K562 (cell line): Measurements from ENCODE around the gene GABRR1. TPM values are rescaled to one million over a fixed set of nuclear protein-coding genes. Genes with fewer than 3 reads are reported as not detected.

Experiments
- GABPA ChIP-seq: fragments of 200-800 bp; sonication (Bioruptor generic); conservative IDR thresholded peaks from 2 replicates; pipeline ENCODE4 v1.6.1; 2016; ENCODE audit warnings: low read depth, missing genetic modification characterization, missing compliant biosample characterization
- SNRNP70 ChIP-seq: fragments of 200-400 bp; formaldehyde crosslinking; optimal IDR thresholded peaks from 2 replicates; pipeline ENCODE3; 2017; ENCODE audit warnings: low read depth, low read length
- TGIF2 ChIP-seq: sonication (generic); formaldehyde crosslinking; IDR thresholded peaks from 2 replicates; pipeline ENCODE4 v1.8.1; 2022; ENCODE audit warnings: mild to moderate bottlenecking, missing genetic modification reagents, moderate library complexity
- ZFP30 ChIP-seq: fragments of 250-450 bp; sonication (Bioruptor Pico); IDR thresholded peaks from 2 replicates; pipeline ENCODE4 v1.8.0; 2022; ENCODE audit warnings: moderate library complexity, mild to moderate bottlenecking, inconsistent platforms, borderline replicate concordance
- polyA plus RNA-seq, 8 experiments: library from polyadenylated mRNA; depleted of rRNA in 4 of 8; stranded (reverse) in 5 of 8; unstranded in 3 of 8; fragments of >200 nt; fragmentation: Nextera tagmentation in 2 of 8; fragmentation: Illumina TruSeq in 1 of 8; extraction: Ambion mirVana in 2 of 8; extraction: Trizol in 1 of 8; gene quantifications; 2 replicates each; pipeline versions ENCODE4 v1.2.1 to v1.2.3, GENCODE V29; 2011 to 2014; ENCODE audit warnings: inconsistent platforms in 1 of 8, missing spikeins in 1 of 8
- total RNA-seq, 7 experiments: library from RNA; depleted of rRNA in 6 of 7; stranded (reverse); fragments of >200 nt in 6 of 7; fragmentation: Illumina TruSeq in 2 of 7; extraction: Trizol in 2 of 7; gene quantifications; 2 replicates each; pipeline versions ENCODE4 v1.2.1 to v1.2.3, GENCODE V29; 2011 to 2021; ENCODE audit warnings: low replicate concordance in 1 of 7
- TF ChIP-seq, protein P1 (sequence below): fragments of 450-650 bp; IDR thresholded peaks from 2 replicates; pipeline ENCODE4 v1.6.1; 2018; ENCODE audit warnings: mild to moderate bottlenecking, low read depth; ENCODE audit not compliant: partially characterized antibody
- TF ChIP-seq, protein P2 (sequence below), 2 experiments: fragments of 450-650 bp; IDR thresholded peaks; 2 replicates each; pipeline ENCODE4 v1.6.1; 2018; ENCODE audit warnings: mild to moderate bottlenecking in 2 of 2, low read depth in 1 of 2; ENCODE audit not compliant: partially characterized antibody in 2 of 2

The GABRR1 gene
- total and polyA plus RNA-seq, 9 of the 15 experiments (the other 6 are each of a cell fraction or from before 2014, with no cell fraction given), result not detected

DNA sequence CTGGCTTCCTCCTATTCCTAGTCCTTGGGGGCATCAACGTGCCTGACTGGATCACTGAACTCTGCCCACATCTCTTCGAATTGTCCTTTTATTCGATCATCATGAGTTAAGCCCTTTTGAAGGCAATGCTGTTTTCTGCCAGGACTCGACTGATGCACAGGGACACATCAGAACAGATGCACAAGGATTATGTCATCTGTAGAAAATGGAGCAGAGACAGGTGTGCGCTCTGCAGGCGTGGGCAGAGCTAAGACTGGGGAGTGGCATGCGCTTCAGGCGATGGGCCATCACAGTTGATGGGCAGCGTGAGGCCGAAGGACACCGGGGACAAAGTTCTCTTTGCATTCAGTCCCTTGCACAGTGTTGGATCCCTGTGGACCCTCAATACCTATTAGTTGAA is 13.1 kb downstream of the GABRR1 start (continued):
- TF ChIP-seq, protein P1, sequence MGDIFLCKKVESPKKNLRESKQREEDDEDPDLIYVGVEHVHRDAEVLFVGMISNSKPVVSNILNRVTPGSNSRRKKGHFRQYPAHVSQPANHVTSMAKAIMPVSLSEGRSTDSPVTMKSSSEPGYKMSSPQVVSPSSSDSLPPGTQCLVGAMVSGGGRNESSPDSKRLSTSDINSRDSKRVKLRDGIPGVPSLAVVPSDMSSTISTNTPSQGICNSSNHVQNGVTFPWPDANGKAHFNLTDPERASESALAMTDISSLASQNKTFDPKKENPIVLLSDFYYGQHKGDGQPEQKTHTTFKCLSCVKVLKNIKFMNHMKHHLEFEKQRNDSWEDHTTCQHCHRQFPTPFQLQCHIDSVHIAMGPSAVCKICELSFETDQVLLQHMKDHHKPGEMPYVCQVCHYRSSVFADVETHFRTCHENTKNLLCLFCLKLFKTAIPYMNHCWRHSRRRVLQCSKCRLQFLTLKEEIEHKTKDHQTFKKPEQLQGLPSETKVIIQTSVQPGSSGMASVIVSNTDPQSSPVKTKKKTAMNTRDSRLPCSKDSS, result no peak
- TF ChIP-seq GABPA (tag) (no peak), ZFP30 (no peak), SNRNP70 (no peak), TGIF2 (CRISPR knock-in tag) (no peak)
- TF ChIP-seq, protein P2, sequence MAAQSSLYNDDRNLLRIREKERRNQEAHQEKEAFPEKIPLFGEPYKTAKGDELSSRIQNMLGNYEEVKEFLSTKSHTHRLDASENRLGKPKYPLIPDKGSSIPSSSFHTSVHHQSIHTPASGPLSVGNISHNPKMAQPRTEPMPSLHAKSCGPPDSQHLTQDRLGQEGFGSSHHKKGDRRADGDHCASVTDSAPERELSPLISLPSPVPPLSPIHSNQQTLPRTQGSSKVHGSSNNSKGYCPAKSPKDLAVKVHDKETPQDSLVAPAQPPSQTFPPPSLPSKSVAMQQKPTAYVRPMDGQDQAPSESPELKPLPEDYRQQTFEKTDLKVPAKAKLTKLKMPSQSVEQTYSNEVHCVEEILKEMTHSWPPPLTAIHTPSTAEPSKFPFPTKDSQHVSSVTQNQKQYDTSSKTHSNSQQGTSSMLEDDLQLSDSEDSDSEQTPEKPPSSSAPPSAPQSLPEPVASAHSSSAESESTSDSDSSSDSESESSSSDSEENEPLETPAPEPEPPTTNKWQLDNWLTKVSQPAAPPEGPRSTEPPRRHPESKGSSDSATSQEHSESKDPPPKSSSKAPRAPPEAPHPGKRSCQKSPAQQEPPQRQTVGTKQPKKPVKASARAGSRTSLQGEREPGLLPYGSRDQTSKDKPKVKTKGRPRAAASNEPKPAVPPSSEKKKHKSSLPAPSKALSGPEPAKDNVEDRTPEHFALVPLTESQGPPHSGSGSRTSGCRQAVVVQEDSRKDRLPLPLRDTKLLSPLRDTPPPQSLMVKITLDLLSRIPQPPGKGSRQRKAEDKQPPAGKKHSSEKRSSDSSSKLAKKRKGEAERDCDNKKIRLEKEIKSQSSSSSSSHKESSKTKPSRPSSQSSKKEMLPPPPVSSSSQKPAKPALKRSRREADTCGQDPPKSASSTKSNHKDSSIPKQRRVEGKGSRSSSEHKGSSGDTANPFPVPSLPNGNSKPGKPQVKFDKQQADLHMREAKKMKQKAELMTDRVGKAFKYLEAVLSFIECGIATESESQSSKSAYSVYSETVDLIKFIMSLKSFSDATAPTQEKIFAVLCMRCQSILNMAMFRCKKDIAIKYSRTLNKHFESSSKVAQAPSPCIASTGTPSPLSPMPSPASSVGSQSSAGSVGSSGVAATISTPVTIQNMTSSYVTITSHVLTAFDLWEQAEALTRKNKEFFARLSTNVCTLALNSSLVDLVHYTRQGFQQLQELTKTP (IDR thresholded peaks at IDR 0.05; ENCODE audit: low read depth in 1 of 2, partially characterized antibody in 2 of 2), result no peak
- TF ChIP-seq, all 486 proteins: peak for 0
